ENCODE results near the gene KLK2. TPM values are rescaled to one million over a fixed set of nuclear protein-coding genes. Genes with fewer than 3 reads are reported as not detected.

Gene KLK2
- total RNA-seq, 2 donors from 2014 or later, result not detected

- TF ChIP-seq CTCF (IDR thresholded peaks at IDR 0.05), result no peak
- no peaks in the 10 kb centered on the region for H3K4me1 ChIP-seq
- intact Hi-C loops (cut with DNase I), result no loop called here
- H3K9ac ChIP-seq (ENCODE audit: low read depth in 2 of 2, low read length in 2 of 2), result no peak overlapping the region
- no peak overlapping the region for H3K27ac ChIP-seq
- DNase-seq, result no peak
- H3K36me3 ChIP-seq, result no peaks in the 10 kb centered on the region
- no peaks in the 10 kb centered on the region for H3K27me3 ChIP-seq
- H3K9me3 ChIP-seq, result no peaks in the 10 kb centered on the region
- H3K4me3 ChIP-seq, result no peak overlapping the region
These were observed 21.6 kb upstream of the KLK2 start for GRCh38 chr19:50851620-50852019.

GRCh38 chr19:50854636-50855410 is 18.4 kb upstream of the KLK2 start, which contains the start of gene KLK3:
KLK3 (plus strand) TSS chr19:50854915; CDS start chr19:50854956, 41 bp downstream.
- Histone ChIP-seq H3K4me1 (no peaks in the 10 kb centered on the region), H3K27ac (no peak within 1 kb of the TSS), H3K9ac (ENCODE audit: low read depth in 2 of 2, low read length in 2 of 2) (no peak within 1 kb of the TSS), H3K36me3 (no peaks in the 10 kb centered on the region), H3K4me3 (no peak within 1 kb of the TSS), H3K9me3 (no peaks in the 10 kb centered on the region), H3K27me3 (no peaks in the 10 kb centered on the region)
- no peak for TF ChIP-seq CTCF (IDR thresholded peaks at IDR 0.05)
- DNase-seq, result no peak
- intact Hi-C loops (cut with DNase I), result no loop called here

- H3K4me1 ChIP-seq, result no peaks in the 10 kb centered on the region
- intact Hi-C loops (cut with DNase I), result no loop called here
- no peak for DNase-seq
- no peaks in the 10 kb centered on the region for H3K27me3 ChIP-seq
- H3K36me3 ChIP-seq, result no peaks in the 10 kb centered on the region
- no peak overlapping the region for H3K27ac ChIP-seq
- no peak overlapping the region for H3K9ac ChIP-seq (ENCODE audit: low read depth in 2 of 2, low read length in 2 of 2)
- H3K4me3 ChIP-seq, result no peak overlapping the region
- no peak for TF ChIP-seq CTCF (IDR thresholded peaks at IDR 0.05)
- no peaks in the 10 kb centered on the region for H3K9me3 ChIP-seq
These were observed 15.9 kb upstream of the KLK2 start for GRCh38 chr19:50857366-50857765.

GRCh38 chr19:50858886-50859285 is 14.4 kb upstream of the KLK2 start:
- Histone ChIP-seq H3K4me1 (no peaks in the 10 kb centered on the region), H3K9me3 (no peaks in the 10 kb centered on the region), H3K27me3 (no peaks in the 10 kb centered on the region), H3K36me3 (no peaks in the 10 kb centered on the region), H3K4me3 (no peak overlapping the region), H3K27ac (no peak overlapping the region), H3K9ac (ENCODE audit: low read depth in 2 of 2, low read length in 2 of 2) (no peak overlapping the region)
- peak; percentile 71 for DNase-seq
- intact Hi-C loops (cut with DNase I), result no loop called here
- TF ChIP-seq CTCF (IDR thresholded peaks at IDR 0.05), result no peak

- Histone ChIP-seq H3K36me3 (no peaks in the 10 kb centered on the region), H3K9me3 (no peaks in the 10 kb centered on the region), H3K4me1 (no peaks in the 10 kb centered on the region), H3K27ac (no peak overlapping the region), H3K4me3 (no peak overlapping the region), H3K9ac (ENCODE audit: low read depth in 2 of 2, low read length in 2 of 2) (no peak overlapping the region), H3K27me3 (no peaks in the 10 kb centered on the region)
- no peak for DNase-seq
- intact Hi-C loops (cut with DNase I), result no loop called here
- TF ChIP-seq CTCF (IDR thresholded peaks at IDR 0.05), result no peak
These were observed 13.4 kb upstream of the KLK2 start for GRCh38 chr19:50859849-50860248.
